Measurements from ENCODE around the gene ARSK.

DNA sequence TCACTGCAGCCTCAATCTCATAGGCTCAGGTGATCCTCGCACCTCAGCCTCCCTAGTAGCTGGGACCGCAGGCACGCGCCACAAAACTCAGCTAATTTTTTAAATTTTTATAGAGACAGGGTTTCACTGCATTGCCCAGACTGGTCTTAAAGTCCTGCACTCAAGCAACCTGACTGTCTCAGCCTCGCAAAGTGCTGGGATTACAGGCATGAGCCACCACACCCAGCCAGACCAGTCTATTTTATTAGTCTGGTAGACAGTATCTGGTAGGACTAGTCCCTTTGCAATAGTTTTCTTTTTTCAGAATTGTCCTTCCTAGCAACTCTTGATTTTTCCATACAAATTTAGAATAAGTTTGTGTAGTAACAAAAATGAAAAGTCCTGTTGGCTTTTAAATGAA, 50.9 kb downstream of the ARSK start:
- no peak for TF ChIP-seq NFRKB (IDR thresholded peaks at IDR 0.05)
- no peak for TF ChIP-seq FOXK2 (IDR thresholded peaks at IDR 0.05)
- TF ChIP-seq, protein P1, sequence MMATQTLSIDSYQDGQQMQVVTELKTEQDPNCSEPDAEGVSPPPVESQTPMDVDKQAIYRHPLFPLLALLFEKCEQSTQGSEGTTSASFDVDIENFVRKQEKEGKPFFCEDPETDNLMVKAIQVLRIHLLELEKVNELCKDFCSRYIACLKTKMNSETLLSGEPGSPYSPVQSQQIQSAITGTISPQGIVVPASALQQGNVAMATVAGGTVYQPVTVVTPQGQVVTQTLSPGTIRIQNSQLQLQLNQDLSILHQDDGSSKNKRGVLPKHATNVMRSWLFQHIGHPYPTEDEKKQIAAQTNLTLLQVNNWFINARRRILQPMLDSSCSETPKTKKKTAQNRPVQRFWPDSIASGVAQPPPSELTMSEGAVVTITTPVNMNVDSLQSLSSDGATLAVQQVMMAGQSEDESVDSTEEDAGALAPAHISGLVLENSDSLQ (IDR thresholded peaks at IDR 0.05) = no peak
- TF ChIP-seq CTBP1 (IDR thresholded peaks at IDR 0.05; ENCODE audit: borderline replicate concordance) = no peak
- no peak for TF ChIP-seq BHLHE40 (IDR thresholded peaks at IDR 0.05; ENCODE audit: borderline replicate concordance)
- no peak for TF ChIP-seq SUZ12 (IDR thresholded peaks at IDR 0.05)
- no peak for TF ChIP-seq FOXM1 (IDR thresholded peaks at IDR 0.05; ENCODE audit: borderline replicate concordance)
- no peak for TF ChIP-seq TARDBP (IDR thresholded peaks at IDR 0.05)
- TF ChIP-seq HDGF (IDR thresholded peaks at IDR 0.05; ENCODE audit: borderline replicate concordance) = no peak
- no peak for TF ChIP-seq SP1 (IDR thresholded peaks at IDR 0.05)
- TF ChIP-seq FOXA1 (IDR thresholded peaks at IDR 0.05) = no peak

Data from HEK293T (cell line).